Heart left ventricle (tissue), 13 donors: ENCODE measurements around the gene PCBP4.

Source experiments
- POLR2A ChIP-seq, 2 donors: fragments of 450-650 bp; IDR thresholded peaks; one replicate each; pipeline ENCODE4 v1.6.1; 2017; ENCODE audit warnings: antibody characterized with exemption in 2 of 2, mild to moderate bottlenecking in 2 of 2, moderate library complexity in 2 of 2
- TF ChIP-seq, protein P1 (sequence below), 12 donors: fragments of 200-600 bp; sonication (generic) in 4 of 12; IDR thresholded peaks; one replicate each; pipeline versions ENCODE4 v1.5.0 to v1.8.0; 2018 to 2022; ENCODE audit warnings: antibody characterized with exemption in 12 of 12, mild to moderate bottlenecking in 5 of 12
- donor health status: ischemic (EF 13 %, LVEDD 7.1; RV severe dilation, severe dysfunction).
- donor health status: DM: no; HTN: yes; CAD: no.
- donor health status: DM: no; HTN: no; CAD: no.
- donor health status: ischemic (EF 25% LVEDD 6.9; RV normal size, moderate dysfunction).
- donor health status: ischemic (EF 25% LVEDD 5.7; RV mildly dilated, moderate dysfunction).
- donor health status: ischemic (EF 35%, LVEDD 5.7; RV mildly dilated, moderate dysfunction).
- donor health status: nonischemic (EF 11% LVEDD 7.7; RV severe dilation, severe dysfunction).
- donor health status: DM: yes; HTN: yes; CAD: no.
- donor health status: PGD.
- donor health status: ischemic (EF 29% LVEDD 5.4; RV normal size, mild dysfunction).
- donor health status: nonischemic (EF 23%, LVEDD 6.1; RV moderate dilation, normal function).

DNA sequence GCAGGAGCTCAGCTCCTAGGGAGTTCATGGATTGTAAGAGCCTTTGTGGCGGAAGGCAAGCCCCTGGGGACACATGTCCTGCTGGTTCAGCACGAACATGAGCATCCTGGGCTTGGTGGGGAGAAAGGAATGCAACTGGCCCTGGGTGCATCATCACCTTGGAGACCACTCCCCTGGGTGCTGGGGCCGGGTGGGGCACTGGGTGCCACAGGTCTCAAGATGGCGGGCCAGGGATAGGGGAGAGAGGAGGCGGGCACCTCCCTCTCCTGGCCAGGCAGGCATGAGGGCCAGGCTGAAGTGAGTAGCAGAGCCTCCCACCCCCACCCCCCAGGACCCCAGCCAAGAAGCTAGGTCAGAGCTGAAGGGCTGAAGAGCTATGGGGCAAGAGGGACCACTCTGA, 768 bp downstream of the PCBP4 start:
- TF ChIP-seq POLR2A (IDR thresholded peaks at IDR 0.05) = no peak
- TF ChIP-seq, protein P1, sequence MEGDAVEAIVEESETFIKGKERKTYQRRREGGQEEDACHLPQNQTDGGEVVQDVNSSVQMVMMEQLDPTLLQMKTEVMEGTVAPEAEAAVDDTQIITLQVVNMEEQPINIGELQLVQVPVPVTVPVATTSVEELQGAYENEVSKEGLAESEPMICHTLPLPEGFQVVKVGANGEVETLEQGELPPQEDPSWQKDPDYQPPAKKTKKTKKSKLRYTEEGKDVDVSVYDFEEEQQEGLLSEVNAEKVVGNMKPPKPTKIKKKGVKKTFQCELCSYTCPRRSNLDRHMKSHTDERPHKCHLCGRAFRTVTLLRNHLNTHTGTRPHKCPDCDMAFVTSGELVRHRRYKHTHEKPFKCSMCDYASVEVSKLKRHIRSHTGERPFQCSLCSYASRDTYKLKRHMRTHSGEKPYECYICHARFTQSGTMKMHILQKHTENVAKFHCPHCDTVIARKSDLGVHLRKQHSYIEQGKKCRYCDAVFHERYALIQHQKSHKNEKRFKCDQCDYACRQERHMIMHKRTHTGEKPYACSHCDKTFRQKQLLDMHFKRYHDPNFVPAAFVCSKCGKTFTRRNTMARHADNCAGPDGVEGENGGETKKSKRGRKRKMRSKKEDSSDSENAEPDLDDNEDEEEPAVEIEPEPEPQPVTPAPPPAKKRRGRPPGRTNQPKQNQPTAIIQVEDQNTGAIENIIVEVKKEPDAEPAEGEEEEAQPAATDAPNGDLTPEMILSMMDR (IDR thresholded peaks at IDR 0.05) = no peak
